HG03280 (cell line): ENCODE data around the gene TEX13D.
"Not testable (repeated sequence)": the region's sequence is repeated elsewhere in the genome, so short reads cannot be mapped to it uniquely, and the experiment has no call there.

Experiments
- ATAC-seq: cut with Tn5 transposase; IDR thresholded peaks from one replicate; pipeline ENCODE4 v1.9.1; 2021; ENCODE audit warnings: mild to moderate bottlenecking, moderate library complexity; ENCODE audit not compliant: unreplicated experiment

The TEX13D gene

DNA sequence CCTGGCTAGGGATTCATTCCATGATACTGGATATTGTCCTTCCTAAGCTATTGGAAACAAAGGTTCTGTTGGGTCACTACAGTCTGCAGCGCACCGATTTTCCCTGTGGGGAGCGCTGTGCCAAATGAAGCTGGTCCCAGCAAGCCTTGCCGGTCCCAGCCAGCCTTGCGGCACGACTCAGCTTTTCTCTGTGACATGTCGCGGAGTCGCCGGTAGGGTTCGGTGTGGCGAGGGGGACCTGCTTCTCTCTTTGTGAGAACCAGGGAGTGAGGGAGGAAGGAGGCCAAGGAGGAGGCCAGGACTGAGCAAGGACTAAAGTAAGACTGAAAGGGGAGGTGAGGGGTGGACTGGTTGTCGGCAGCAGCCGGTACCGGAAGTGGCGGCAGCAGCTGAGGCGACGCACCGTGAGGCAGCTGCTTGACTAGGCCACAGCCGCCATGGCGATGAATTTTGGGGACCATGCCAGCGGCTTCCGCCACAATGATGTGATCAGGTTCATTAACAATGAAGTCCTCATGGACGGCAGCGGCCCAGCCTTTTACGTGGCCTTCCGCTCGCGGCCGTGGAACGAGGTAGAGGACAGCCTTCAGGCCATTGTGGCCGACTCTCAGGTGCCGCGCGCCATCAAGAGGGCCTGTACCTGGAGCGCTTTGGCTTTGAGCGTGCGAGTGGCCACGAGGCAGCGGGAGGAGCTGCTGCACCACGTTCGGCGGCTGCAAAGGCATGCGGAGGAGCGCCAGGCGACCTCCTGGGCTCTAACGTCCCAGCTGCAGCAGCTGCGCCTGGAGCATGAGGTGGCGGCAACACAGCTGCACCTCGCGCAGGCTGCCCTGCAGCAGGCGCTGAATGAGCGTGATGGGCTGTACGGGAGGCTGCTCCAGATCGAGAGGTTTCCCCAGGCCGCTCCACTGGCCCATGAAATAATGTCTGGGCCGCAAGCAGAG lies at the start of gene TEX13D:
Gene TEX13D, plus strand, starts transcription at position 180 of the 944 bp plus-strand sequence. Its CDS starts 258 bp downstream, at position 438.
- no peak for ATAC-seq

DNA sequence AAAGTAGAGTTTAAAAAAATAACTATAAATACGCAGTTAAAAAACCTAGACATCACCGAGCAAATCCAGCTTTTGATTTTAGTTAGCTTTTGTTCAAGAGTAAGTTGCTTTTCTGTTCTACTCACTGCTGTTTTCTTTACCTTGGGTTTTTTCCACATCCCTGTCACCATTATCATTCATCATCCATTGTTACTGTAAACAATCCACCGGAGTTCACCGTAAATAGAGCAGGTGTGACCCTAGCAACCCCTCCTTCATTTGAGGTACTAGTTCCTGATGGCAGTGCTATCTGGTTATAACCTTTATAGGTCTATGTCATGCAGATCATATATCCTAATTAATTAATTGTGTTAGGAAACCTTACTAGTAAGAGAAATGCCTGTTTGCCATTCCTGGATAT lies 43.0 kb upstream of the TEX13D start:
- no peak for ATAC-seq

GRCh38 chrX:124293810-124294209 lies 38.6 kb upstream of the TEX13D start:
- ATAC-seq: no peak

- ATAC-seq: not testable (repeated sequence)
Observed at GRCh38 chrX:124299323-124299722, 33.1 kb upstream of the TEX13D start.

- no peak for ATAC-seq
Observed at GRCh38 chrX:124300405-124300804, 32.1 kb upstream of the TEX13D start.

- ATAC-seq: no peak
Observed at GRCh38 chrX:124307253-124307907, 25.1 kb upstream of the TEX13D start.

DNA sequence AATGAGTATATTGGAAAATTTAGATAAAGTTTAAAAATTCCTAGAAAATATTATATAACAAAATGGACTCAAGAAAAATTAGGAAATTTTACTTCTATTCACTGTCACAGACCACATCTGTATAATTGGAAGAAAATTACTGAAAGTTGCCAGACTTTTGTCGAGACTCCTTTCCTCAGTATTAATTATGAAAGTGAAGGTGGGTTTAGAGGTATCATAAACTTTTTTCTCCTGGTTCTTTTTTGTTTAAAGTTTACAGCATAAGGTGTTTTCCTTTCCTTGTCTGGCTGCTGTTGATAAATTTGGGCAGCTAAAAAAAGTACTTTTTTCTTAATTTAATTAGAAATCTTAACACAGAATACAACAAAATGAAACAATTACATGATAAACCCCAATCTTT lies 6.7 kb upstream of the TEX13D start:
- no peak for ATAC-seq

- no peak for ATAC-seq
Observed at GRCh38 chrX:124328765-124329164, 3.7 kb upstream of the TEX13D start.

DNA sequence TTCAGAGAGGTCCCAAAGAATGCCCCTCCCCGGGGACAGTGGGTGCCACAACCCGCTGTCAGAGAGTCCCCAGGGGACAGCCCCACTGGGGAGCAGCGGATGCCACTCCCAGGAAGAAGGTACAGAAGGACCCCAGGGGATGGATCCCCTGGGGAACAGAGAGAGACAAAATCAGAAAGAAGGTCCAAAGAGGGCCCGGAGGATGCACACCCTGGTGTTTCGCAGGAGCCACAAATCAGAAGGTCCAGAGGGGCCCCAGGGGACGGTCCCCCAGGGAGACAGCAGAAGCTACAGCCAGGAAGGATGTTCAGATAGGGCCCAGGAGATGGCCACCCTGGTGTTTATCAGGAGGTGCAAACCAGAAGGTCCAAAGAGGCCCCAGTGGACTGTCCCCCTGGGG lies 1.4 kb downstream of the TEX13D start:
- ATAC-seq: no peak

DNA sequence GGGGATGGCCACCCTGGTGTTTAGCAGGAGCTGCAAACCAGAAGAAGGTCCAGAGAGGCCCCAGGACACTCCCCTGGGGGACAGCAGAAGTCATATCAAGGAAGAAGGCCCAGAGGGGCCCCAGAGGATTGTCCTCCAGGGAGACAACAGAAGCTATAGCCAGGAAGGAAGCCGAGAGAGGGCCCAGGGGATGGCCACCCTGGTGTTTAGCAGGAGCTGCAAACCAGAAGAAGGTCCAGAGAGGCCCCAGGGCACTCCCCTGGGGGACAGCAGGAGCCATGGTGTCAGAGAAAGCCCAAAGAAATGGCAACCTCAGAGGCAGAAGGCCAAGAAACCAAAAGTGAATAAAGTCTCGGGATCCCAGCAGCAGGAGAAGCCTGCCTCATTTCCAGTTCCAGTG lies 2.1 kb downstream of the TEX13D start:
- ATAC-seq: not testable (repeated sequence)

GRCh38 chrX:124335598-124335997 lies 3.1 kb downstream of the TEX13D start:
- no peak for ATAC-seq

DNA sequence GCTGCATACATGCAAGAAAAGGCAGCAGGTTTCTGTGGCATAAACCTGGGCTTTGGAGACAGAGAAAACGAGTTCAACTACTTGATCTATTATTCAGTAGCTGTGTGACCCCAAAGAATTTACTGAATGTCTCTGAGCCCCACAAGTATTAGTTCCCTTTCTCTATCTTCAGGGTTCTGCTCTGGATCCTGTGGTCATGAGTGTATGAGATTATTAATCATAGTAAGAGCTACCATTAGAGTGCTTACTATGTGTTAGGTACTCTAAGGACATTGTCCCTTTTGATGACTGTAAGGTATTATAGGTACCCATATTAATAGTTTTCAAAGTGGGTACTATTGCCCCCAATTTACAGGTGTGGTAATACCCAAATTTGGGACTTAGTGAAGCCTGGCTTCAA lies 5.5 kb downstream of the TEX13D start:
- ATAC-seq: no peak

- ATAC-seq: no peak
Observed at GRCh38 chrX:124338733-124339514, 6.5 kb downstream of the TEX13D start.

- no peak for ATAC-seq
Observed at GRCh38 chrX:124341396-124342132, 9.1 kb downstream of the TEX13D start.

GRCh38 chrX:124342174-124342867 lies 9.9 kb downstream of the TEX13D start:
- ATAC-seq: no peak

DNA sequence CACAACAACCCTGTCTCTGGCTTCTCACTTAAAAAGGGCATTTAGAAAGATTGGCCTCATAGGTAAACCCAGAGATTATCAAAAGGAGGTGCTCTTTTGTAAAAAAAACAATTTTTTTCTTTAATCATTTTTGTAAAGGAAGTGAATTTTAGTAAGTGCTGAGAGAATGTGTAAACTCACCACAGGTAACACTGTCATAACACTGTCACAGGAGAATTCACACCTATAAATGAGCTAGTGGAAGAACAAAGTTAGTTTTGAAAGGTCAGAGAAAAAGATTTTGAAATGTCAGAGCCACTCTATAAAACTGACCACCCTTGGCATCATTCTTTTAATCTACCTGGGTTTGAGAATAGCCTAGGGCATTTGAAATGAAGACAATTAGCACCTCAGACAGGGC lies 10.6 kb downstream of the TEX13D start:
- no peak for ATAC-seq

- ATAC-seq: no peak
Observed at GRCh38 chrX:124344246-124344645, 11.8 kb downstream of the TEX13D start.

DNA sequence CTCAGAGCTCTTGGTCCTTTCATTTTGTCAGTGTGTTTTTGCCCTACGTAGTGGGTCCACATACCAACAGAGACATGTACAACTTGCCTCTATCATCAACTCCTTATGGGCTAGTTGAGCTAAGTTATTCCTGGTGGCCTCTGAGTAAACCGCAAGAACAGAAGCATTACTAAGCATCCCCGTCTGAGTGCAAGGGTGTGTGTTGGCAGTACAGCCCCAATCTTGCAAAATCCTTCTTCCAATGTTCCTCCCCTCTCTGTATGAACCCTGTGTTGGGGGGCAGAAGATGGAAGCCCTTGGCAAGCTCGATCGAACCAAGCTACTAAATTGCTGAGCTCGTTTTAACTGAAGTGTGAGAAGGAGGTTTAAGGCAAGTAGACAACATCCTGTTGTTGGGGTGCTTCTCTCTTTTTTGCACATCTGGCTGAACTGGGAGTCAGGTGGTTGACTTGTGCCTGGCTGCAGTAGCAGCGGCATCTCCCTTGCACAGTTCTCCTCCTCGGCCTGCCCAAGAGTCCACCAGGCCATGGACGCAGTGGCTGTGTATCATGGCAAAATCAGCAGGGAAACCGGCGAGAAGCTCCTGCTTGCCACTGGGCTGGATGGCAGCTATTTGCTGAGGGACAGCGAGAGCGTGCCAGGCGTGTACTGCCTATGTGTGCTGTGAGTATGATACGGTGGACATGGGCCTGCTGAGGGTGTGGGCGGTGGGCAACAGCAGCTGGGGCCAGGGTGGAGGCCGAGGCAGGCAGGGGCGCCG lies 13.8 kb downstream of the TEX13D start, which contains the start of gene SH2D1A:
Gene SH2D1A, plus strand, starts transcription at position 447 of the 760 bp plus-strand sequence. Its CDS starts 80 bp downstream, at position 527.
- ATAC-seq: no peak

GRCh38 chrX:124346877-124347241 lies 14.4 kb downstream of the TEX13D start:
- no peak for ATAC-seq
